Heart left ventricle (tissue), 13 donors: Measurements from ENCODE around the gene MIDN.

Source experiments
- POLR2A ChIP-seq, 2 donors: fragments of 450-650 bp; IDR thresholded peaks; one replicate each; pipeline ENCODE4 v1.6.1; 2017; ENCODE audit warnings: antibody characterized with exemption in 2 of 2, mild to moderate bottlenecking in 2 of 2, moderate library complexity in 2 of 2
- TF ChIP-seq, protein P1 (sequence below), 12 donors: fragments of 200-600 bp; sonication (generic) in 4 of 12; IDR thresholded peaks; one replicate each; pipeline versions ENCODE4 v1.5.0 to v1.8.0; 2018 to 2022; ENCODE audit warnings: antibody characterized with exemption in 12 of 12, mild to moderate bottlenecking in 5 of 12
- donor health status: ischemic (EF 13 %, LVEDD 7.1; RV severe dilation, severe dysfunction).
- donor health status: DM: no; HTN: yes; CAD: no.
- donor health status: DM: no; HTN: no; CAD: no.
- donor health status: ischemic (EF 25% LVEDD 6.9; RV normal size, moderate dysfunction).
- donor health status: ischemic (EF 25% LVEDD 5.7; RV mildly dilated, moderate dysfunction).
- donor health status: ischemic (EF 35%, LVEDD 5.7; RV mildly dilated, moderate dysfunction).
- donor health status: nonischemic (EF 11% LVEDD 7.7; RV severe dilation, severe dysfunction).
- donor health status: DM: yes; HTN: yes; CAD: no.
- donor health status: PGD.
- donor health status: ischemic (EF 29% LVEDD 5.4; RV normal size, mild dysfunction).
- donor health status: nonischemic (EF 23%, LVEDD 6.1; RV moderate dilation, normal function).

DNA sequence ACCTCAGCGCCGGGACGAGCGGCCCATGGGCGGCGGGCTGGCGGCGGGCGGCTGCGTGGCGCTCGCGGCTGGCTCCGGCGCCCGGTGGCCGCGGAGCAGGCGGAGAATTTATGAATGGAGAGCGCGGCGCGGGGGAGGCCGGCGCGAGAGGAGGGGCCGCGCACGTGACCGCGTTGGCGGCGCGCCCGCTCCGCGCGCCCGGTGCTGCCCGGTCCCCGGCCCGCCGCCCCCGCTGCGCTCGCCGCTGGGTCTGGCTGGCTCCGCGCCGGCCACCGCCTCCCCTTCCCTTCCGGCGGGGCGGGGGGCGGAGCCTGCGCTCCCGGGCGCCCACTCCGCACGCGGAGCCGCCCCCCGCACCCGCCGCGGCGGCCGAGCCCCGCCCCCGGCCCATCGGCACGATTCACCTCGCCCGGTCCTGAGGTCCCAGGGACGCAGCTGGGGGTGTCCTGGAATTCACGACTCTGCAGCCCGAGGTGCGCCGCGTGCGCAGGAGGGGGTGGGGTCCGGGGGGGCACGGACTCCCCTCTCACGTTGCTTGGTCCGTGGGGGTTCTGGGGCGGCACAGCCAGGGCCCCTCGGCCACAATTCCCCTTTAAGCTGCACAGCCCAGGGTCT lies 10.5 kb upstream of the MIDN start, which contains the start of gene CBARP:
- TF ChIP-seq, protein P1, sequence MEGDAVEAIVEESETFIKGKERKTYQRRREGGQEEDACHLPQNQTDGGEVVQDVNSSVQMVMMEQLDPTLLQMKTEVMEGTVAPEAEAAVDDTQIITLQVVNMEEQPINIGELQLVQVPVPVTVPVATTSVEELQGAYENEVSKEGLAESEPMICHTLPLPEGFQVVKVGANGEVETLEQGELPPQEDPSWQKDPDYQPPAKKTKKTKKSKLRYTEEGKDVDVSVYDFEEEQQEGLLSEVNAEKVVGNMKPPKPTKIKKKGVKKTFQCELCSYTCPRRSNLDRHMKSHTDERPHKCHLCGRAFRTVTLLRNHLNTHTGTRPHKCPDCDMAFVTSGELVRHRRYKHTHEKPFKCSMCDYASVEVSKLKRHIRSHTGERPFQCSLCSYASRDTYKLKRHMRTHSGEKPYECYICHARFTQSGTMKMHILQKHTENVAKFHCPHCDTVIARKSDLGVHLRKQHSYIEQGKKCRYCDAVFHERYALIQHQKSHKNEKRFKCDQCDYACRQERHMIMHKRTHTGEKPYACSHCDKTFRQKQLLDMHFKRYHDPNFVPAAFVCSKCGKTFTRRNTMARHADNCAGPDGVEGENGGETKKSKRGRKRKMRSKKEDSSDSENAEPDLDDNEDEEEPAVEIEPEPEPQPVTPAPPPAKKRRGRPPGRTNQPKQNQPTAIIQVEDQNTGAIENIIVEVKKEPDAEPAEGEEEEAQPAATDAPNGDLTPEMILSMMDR (IDR thresholded peaks at IDR 0.05), result no peak
- TF ChIP-seq POLR2A (IDR thresholded peaks at IDR 0.05), result no peak
